GM18870 (cell line): ENCODE results near the gene IGSF9.
A peak's percentile ranks its signal among the peaks of the same experiment; 100 is the strongest.

Experiments
- ATAC-seq: cut with Tn5 transposase; IDR thresholded peaks from one replicate; pipeline ENCODE4 v1.9.1; 2021; ENCODE audit warnings: moderate library complexity; ENCODE audit not compliant: unreplicated experiment

IGSF9 gene

GRCh38 chr1:159974350-159974965 is 29.0 kb upstream of the IGSF9 start:
- no peak for ATAC-seq

GRCh38 chr1:159973350-159973940 is 28.0 kb upstream of the IGSF9 start:
- ATAC-seq: no peak

GRCh38 chr1:159972443-159973205 is 27.2 kb upstream of the IGSF9 start:
- ATAC-seq: no peak

- no peak for ATAC-seq
Observed at GRCh38 chr1:159970932-159971342, 25.5 kb upstream of the IGSF9 start.

GRCh38 chr1:159968901-159969300 is 23.5 kb upstream of the IGSF9 start:
- no peak for ATAC-seq

GRCh38 chr1:159965263-159965662 is 19.9 kb upstream of the IGSF9 start:
- ATAC-seq: no peak

- ATAC-seq: no peak
Observed at GRCh38 chr1:159964144-159964543, 18.7 kb upstream of the IGSF9 start.

- no peak for ATAC-seq
Observed at GRCh38 chr1:159962176-159962575, 16.8 kb upstream of the IGSF9 start.

- ATAC-seq: no peak
Observed at GRCh38 chr1:159961636-159962035, 16.2 kb upstream of the IGSF9 start.

GRCh38 chr1:159960721-159961381 is 15.4 kb upstream of the IGSF9 start:
- no peak for ATAC-seq

GRCh38 chr1:159959451-159959850 is 14.0 kb upstream of the IGSF9 start:
- no peak for ATAC-seq

- peak; percentile 77 for ATAC-seq
Observed at GRCh38 chr1:159958719-159959380, 13.4 kb upstream of the IGSF9 start.

- ATAC-seq: no peak
Observed at GRCh38 chr1:159957824-159958268, 12.4 kb upstream of the IGSF9 start.

GRCh38 chr1:159955456-159955855 is 10.0 kb upstream of the IGSF9 start:
- no peak for ATAC-seq

- ATAC-seq: no peak
Observed at GRCh38 chr1:159953536-159954515, 8.4 kb upstream of the IGSF9 start, which contains the start of gene SLAMF9. Gene SLAMF9, minus strand, starts transcription at chr1:159954237. Its CDS starts 100 bp downstream, at chr1:159954137.

- no peak for ATAC-seq
Observed at GRCh38 chr1:159952932-159953331, 7.5 kb upstream of the IGSF9 start.

GRCh38 chr1:159951551-159951950 is 6.1 kb upstream of the IGSF9 start:
- no peak for ATAC-seq

GRCh38 chr1:159951016-159951415 is 5.6 kb upstream of the IGSF9 start:
- no peak for ATAC-seq

GRCh38 chr1:159949981-159950381 is 4.6 kb upstream of the IGSF9 start:
- ATAC-seq: no peak

- no peak for ATAC-seq
Observed at GRCh38 chr1:159949123-159949522, 3.7 kb upstream of the IGSF9 start.
